ENCODE data around the gene LRRC9. TPM values are rescaled to one million over a fixed set of nuclear protein-coding genes. Genes with fewer than 3 reads are reported as not detected.
"Not testable (repeated sequence)": the region's sequence is repeated elsewhere in the genome, so short reads cannot be mapped to it uniquely, and the experiment has no call there.

Gene LRRC9
- total and polyA plus RNA-seq, 2 of the 13 experiments (the other 11 are each of a cell fraction or from before 2014, with no cell fraction given) = 0.08 to 0.18 TPM

DNA sequence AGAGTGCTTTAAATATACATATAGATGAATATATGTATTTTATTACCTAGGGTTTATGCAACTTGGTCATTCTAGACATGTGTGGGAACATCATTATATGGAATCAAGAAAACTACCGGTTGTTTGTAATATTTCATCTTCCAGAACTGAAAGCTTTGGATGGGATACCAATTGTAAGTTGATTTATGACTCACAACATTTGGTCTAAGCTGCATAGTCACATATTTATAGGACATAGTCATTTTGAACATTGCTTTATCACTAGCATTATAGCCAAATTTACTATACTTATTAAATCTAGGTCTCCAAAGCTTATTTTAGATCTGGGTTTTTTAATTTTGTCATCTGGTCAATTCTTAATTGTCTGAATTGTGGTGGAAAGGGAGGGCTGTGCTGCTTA, 88.1 kb downstream of the LRRC9 start (continued):
- TF ChIP-seq, protein P1, sequence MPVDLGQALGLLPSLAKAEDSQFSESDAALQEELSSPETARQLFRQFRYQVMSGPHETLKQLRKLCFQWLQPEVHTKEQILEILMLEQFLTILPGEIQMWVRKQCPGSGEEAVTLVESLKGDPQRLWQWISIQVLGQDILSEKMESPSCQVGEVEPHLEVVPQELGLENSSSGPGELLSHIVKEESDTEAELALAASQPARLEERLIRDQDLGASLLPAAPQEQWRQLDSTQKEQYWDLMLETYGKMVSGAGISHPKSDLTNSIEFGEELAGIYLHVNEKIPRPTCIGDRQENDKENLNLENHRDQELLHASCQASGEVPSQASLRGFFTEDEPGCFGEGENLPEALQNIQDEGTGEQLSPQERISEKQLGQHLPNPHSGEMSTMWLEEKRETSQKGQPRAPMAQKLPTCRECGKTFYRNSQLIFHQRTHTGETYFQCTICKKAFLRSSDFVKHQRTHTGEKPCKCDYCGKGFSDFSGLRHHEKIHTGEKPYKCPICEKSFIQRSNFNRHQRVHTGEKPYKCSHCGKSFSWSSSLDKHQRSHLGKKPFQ (CRISPR knock-in tag; IDR thresholded peaks at IDR 0.05; ENCODE audit: insufficient replicate concordance) = no peak
- TF ChIP-seq SRY (CRISPR knock-in tag; IDR thresholded peaks at IDR 0.05) (no peak), ZNF12 (CRISPR knock-in tag; IDR thresholded peaks at IDR 0.05) (no peak)
- TF ChIP-seq, protein P2, sequence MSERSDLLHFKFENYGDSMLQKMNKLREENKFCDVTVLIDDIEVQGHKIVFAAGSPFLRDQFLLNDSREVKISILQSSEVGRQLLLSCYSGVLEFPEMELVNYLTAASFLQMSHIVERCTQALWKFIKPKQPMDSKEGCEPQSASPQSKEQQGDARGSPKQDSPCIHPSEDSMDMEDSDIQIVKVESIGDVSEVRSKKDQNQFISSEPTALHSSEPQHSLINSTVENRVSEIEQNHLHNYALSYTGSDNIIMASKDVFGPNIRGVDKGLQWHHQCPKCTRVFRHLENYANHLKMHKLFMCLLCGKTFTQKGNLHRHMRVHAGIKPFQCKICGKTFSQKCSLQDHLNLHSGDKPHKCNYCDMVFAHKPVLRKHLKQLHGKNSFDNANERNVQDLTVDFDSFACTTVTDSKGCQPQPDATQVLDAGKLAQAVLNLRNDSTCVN (CRISPR knock-in tag; IDR thresholded peaks at IDR 0.05; ENCODE audit: borderline replicate concordance) = no peak

DNA sequence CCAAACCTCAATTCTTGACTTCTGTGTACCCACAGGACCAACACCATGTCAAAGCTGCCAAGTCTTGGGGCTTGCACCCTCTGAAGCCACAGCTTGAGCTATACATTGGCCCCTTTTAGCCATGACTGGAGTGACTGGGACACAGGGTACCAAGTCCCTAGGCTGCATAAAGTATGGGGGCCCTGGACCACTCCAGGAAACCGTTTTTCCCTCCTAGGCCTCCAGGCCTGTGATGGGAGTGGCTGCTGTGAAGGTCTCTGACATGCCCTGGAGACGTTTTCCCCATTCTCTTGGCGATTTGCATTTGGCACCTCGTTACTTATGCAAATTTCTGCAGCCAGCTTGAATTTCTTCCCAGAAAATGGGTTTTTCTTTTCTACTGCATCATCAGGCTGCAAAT, 90.3 kb downstream of the LRRC9 start:
- BruUV-seq (replicated peaks); CTCF ChIA-PET (ENCODE audit: low intra/inter-chr PET ratio, low total read pairs); H3K27ac ChIP-seq (ENCODE audit: extremely low read length, insufficient read depth, low read length); H3K4me1 ChIP-seq (ENCODE audit: insufficient read depth, low read length); intact Hi-C loops (cut with micrococcal nuclease; ENCODE audit: unreplicated experiment); H3K79me2 ChIP-seq (ENCODE audit: insufficient read depth, low read length); H2AFZ ChIP-seq (ENCODE audit: low read length); DNase-seq (ENCODE audit: low spot score); H3K4me2 ChIP-seq (ENCODE audit: low read depth, low read length); H3K27me3 ChIP-seq (ENCODE audit: control insufficient read depth in 1 of 2, insufficient read depth in 2 of 2, low read length in 2 of 2); H4K20me1 ChIP-seq (ENCODE audit: insufficient read depth, low read length); in situ Hi-C loops (cut with HindIII; ENCODE audit: extremely low pct_ligation_motif_present, low pct_unique_long_range_greater_than_20kb); POLR2A ChIA-PET; H3K36me3 ChIP-seq (replicated peaks in 1 of 2; ENCODE audit: control insufficient read depth in 1 of 2, insufficient read depth in 2 of 2, low read length in 2 of 2); FAIRE-seq; H3K9ac ChIP-seq (ENCODE audit: insufficient read depth, low read depth, low read length); H3K4me3 ChIP-seq (replicated peaks in 1 of 3; ENCODE audit: insufficient read depth in 1 of 3, low read depth in 2 of 3, low read length in 3 of 3); ATAC-seq: not testable (repeated sequence)
- 1% methylated on average over 4 of the region's 4 CpGs for WGBS (ENCODE audit: low lambda C conversion rate)
- H3K9me3 ChIP-seq (ENCODE audit: low read length) = peaks cover 16% of the 10 kb centered on the region

All from HepG2 (cell line).